IMR-90 (cell line): ENCODE data around the gene PRTFDC1. TPM values are rescaled to one million over a fixed set of nuclear protein-coding genes. Genes with fewer than 3 reads are reported as not detected.

Experiments used
- FOS ChIP-seq: fragments of 150-350 bp; IDR thresholded peaks from 2 replicates; pipeline ENCODE4 v1.6.1; 2016; ENCODE audit warnings: low read depth, low read length
- MXI1 ChIP-seq: IDR thresholded peaks from 2 replicates; pipeline ENCODE4 v1.6.1; 2012; ENCODE audit warnings: low read depth, mild to moderate bottlenecking, low read length, moderate library complexity, borderline replicate concordance
- polyA plus RNA-seq, 3 experiments: library from polyadenylated mRNA; depleted of rRNA; stranded (reverse); fragments of >200 nt; gene quantifications; 2 replicates each; pipeline ENCODE4 v1.2.3, GENCODE V29; 2012; ENCODE audit warnings: low replicate concordance in 1 of 3
- total RNA-seq: library from RNA; depleted of rRNA; stranded (reverse); fragments of >200 nt; gene quantifications from 2 replicates; pipeline ENCODE4 v1.2.3, GENCODE V29; 2012
- TF ChIP-seq, protein P1 (sequence below): fragments of 150-350 bp; IDR thresholded peaks from 2 replicates; pipeline ENCODE4 v1.6.1; 2016; ENCODE audit warnings: low read depth, mild to moderate bottlenecking, low read length, moderate library complexity, borderline replicate concordance

PRTFDC1 gene
- total and polyA plus RNA-seq, 2 of the 4 experiments (the other 2 are of a cell fraction) = 12.3 to 17.9 TPM

DNA sequence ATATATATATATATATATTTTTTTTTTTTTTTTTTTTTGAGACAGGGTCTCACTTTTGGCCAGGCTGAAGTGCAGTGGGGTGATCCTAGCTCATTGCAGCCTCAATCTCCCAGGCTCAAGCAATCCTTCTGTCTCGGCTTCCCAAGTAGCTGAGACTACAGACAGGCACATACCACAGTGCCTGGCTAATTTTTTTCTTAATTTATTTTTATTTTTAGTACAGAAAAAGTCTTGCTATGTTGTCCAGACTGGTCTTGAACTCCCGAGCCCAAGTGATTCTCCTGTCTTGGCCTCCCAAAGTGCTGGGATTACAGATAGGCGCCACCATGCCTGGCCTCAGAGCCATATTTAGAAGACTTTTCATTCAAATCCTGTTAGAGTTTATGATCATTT, 79.6 kb downstream of the PRTFDC1 start (continued):
- TF ChIP-seq FOS = no peak
- TF ChIP-seq, protein P1, sequence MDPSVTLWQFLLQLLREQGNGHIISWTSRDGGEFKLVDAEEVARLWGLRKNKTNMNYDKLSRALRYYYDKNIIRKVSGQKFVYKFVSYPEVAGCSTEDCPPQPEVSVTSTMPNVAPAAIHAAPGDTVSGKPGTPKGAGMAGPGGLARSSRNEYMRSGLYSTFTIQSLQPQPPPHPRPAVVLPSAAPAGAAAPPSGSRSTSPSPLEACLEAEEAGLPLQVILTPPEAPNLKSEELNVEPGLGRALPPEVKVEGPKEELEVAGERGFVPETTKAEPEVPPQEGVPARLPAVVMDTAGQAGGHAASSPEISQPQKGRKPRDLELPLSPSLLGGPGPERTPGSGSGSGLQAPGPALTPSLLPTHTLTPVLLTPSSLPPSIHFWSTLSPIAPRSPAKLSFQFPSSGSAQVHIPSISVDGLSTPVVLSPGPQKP = no peak
- TF ChIP-seq MXI1 = no peak
